ENCODE measurements around the gene TAS2R40. TPM values are rescaled to one million over a fixed set of nuclear protein-coding genes. Genes with fewer than 3 reads are reported as not detected.

TAS2R40 gene
- total RNA-seq, 1 donor from 2014 or later, result not detected

DNA sequence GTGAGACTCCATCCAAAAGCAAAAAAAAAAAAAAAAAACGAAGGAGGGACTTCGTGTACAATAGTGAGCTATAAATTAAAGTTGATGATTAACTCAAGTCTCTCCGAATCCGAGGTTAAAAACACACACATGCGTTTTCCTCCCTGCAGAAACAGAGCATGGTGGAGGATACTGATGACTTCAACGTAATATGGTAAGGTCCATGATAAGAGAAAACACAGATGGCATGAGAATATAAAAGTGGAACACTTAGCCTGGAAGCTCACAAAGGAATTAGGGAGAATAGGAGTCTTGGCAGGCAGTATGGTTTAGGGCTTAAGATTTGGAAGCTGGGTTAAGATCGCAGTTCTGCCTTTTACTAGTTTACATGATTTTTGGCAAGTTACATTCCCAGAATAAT, 21.3 kb downstream of the TAS2R40 start:
- H3K9me3 ChIP-seq (replicated peaks), result no peaks in the 10 kb centered on the region
- no peaks in the 10 kb centered on the region for H3K27me3 ChIP-seq (ENCODE audit: low read depth)
- no peak for DNase-seq
- TF ChIP-seq, protein P1, sequence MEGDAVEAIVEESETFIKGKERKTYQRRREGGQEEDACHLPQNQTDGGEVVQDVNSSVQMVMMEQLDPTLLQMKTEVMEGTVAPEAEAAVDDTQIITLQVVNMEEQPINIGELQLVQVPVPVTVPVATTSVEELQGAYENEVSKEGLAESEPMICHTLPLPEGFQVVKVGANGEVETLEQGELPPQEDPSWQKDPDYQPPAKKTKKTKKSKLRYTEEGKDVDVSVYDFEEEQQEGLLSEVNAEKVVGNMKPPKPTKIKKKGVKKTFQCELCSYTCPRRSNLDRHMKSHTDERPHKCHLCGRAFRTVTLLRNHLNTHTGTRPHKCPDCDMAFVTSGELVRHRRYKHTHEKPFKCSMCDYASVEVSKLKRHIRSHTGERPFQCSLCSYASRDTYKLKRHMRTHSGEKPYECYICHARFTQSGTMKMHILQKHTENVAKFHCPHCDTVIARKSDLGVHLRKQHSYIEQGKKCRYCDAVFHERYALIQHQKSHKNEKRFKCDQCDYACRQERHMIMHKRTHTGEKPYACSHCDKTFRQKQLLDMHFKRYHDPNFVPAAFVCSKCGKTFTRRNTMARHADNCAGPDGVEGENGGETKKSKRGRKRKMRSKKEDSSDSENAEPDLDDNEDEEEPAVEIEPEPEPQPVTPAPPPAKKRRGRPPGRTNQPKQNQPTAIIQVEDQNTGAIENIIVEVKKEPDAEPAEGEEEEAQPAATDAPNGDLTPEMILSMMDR (IDR thresholded peaks at IDR 0.05; ENCODE audit: borderline replicate concordance), result no peak
- intact Hi-C loops (cut with micrococcal nuclease), result loop anchor here (5.0 kb wide), 1 partner anchor 174 kb away; no protein-coding TSS in a partner anchor
- H3K4me1 ChIP-seq, result peaks cover 7% of the 10 kb centered on the region
- no peak overlapping the region for H3K4me3 ChIP-seq
- H3K27ac ChIP-seq (replicated peaks), result no peak overlapping the region
- H3K36me3 ChIP-seq, result no peaks in the 10 kb centered on the region

DNA sequence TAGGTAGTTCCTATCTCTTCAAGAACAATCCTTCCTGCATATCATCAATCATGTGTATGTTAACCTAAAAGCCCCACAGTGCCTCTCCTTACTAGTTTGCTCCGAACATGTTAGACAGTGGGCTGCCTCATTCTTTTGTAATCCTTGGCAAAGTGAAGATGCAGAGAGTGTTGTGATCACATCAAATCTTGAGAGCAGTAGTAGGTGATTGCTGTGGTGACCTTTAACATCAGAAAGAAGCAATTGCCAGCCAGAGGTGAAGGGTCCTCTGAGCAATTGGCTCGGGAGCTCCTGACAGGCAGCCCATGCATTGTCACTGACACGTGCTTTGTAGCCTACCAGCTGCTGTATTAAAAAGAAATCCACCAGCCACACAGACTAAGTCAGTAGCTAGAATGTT, 21.8 kb downstream of the TAS2R40 start:
- intact Hi-C loops (cut with micrococcal nuclease), result loop anchor here (5.0 kb wide), 1 partner anchor 174 kb away; no protein-coding TSS in a partner anchor
- TF ChIP-seq, protein P1 (IDR thresholded peaks at IDR 0.05; ENCODE audit: borderline replicate concordance), result no peak
- Histone ChIP-seq H3K36me3 (no peaks in the 10 kb centered on the region), H3K27me3 (ENCODE audit: low read depth) (no peaks in the 10 kb centered on the region), H3K27ac (replicated peaks) (no peak overlapping the region), H3K4me3 (no peak overlapping the region), H3K9me3 (replicated peaks) (no peaks in the 10 kb centered on the region), H3K4me1 (peaks cover 7% of the 10 kb centered on the region)
- no peak for DNase-seq

DNA sequence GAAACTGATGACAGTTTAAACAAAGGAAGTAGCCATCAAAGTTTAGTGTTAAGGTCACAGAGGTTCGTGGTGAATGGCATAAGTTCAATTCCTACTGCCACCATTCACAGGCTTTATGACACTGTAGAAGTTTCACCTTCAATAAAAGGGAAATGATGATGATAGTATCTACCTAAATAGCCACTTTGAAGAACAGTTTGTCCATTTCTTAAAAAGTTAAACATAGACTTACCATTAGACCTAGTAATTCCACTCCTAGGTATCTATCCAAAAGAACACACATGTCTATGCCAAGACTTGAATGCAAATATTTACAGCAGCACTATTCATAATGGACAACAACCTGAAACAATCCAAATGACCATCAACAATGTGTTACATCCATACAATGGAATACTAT, 22.5 kb downstream of the TAS2R40 start:
- intact Hi-C loops (cut with micrococcal nuclease), result loop anchor here (5.0 kb wide), 1 partner anchor 173 kb away; no protein-coding TSS in a partner anchor

DNA sequence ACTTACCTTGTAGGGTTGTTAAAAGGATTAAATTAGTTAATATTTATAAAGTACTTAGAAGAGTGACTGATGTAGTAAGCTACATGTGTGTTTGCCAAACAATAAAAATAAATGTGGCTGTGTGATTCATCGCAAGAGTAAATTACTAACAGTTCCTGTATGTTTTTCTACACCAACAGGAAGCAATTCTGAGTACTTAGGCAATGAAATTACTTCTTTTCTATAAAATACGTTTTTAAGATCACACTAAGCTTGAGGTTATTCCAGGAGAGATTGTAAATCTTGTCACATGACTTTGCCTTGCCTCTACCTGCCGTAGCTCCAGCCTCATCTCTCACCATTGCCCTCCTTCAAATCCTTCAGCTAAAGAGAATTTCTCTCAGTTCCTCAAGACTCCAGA, 23.3 kb downstream of the TAS2R40 start:
- H3K4me1 ChIP-seq, result peaks cover 7% of the 10 kb centered on the region
- H3K27me3 ChIP-seq (ENCODE audit: low read depth), result no peaks in the 10 kb centered on the region
- DNase-seq, result no peak
- H3K9me3 ChIP-seq (replicated peaks), result peaks cover 10% of the 10 kb centered on the region
- TF ChIP-seq, protein P1 (IDR thresholded peaks at IDR 0.05; ENCODE audit: borderline replicate concordance), result no peak
- H3K4me3 ChIP-seq, result no peak overlapping the region
- H3K27ac ChIP-seq (replicated peaks), result no peak overlapping the region
- no peaks in the 10 kb centered on the region for H3K36me3 ChIP-seq
- intact Hi-C loops (cut with micrococcal nuclease), result no loop called here

More for the DNA sequence above, 22.5 kb downstream of the TAS2R40 start:
- Histone ChIP-seq H3K4me3 (no peak overlapping the region), H3K4me1 (peaks cover 7% of the 10 kb centered on the region), H3K27me3 (ENCODE audit: low read depth) (no peaks in the 10 kb centered on the region), H3K36me3 (no peaks in the 10 kb centered on the region), H3K9me3 (replicated peaks) (peaks cover 2% of the 10 kb centered on the region), H3K27ac (replicated peaks) (no peak overlapping the region)
- no peak for DNase-seq
- TF ChIP-seq, protein P1 (IDR thresholded peaks at IDR 0.05; ENCODE audit: borderline replicate concordance), result no peak

DNA sequence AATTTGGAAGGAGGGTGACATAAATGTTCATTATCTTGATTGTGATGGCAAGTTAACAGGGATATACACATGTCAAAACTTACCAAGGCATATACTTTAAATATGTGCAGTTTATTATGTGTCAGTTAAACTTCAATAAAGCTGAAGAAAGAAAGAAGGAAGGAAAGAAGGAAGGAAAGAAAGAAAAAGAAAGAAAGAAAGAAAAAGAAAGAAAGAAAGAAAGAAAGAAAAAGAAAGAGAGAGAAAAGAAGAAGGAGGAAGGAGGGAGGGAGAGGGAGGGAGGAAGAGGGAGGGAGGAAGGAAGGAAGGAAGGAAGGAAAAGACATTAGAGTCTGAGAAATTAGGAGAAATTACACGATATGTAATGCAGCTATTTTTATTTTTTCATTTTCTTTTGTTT, 25.5 kb downstream of the TAS2R40 start:
- no peak for DNase-seq
- H3K4me1 ChIP-seq, result no peaks in the 10 kb centered on the region
- intact Hi-C loops (cut with micrococcal nuclease), result no loop called here

More for the DNA sequence above, 25.5 kb downstream of the TAS2R40 start:
- H3K27ac ChIP-seq (replicated peaks), result no peak overlapping the region
- H3K9me3 ChIP-seq (replicated peaks), result peaks cover 12% of the 10 kb centered on the region
- TF ChIP-seq, protein P1 (IDR thresholded peaks at IDR 0.05; ENCODE audit: borderline replicate concordance), result no peak
- H3K4me3 ChIP-seq, result no peak overlapping the region
- H3K27me3 ChIP-seq (ENCODE audit: low read depth), result no peaks in the 10 kb centered on the region
- no peaks in the 10 kb centered on the region for H3K36me3 ChIP-seq

Measured in left ventricle myocardium inferior (tissue), 1 donor.